ENCODE results near the gene MGA. TPM values are rescaled to one million over a fixed set of nuclear protein-coding genes. Genes with fewer than 3 reads are reported as not detected.

MGA gene
- total and polyA plus RNA-seq, 2 experiments from 2014 or later: 42.6 to 58.9 TPM

- no peak for TF ChIP-seq ZNF462 (CRISPR knock-in tag; IDR thresholded peaks at IDR 0.05)
- no peak for TF ChIP-seq ZNF331 (CRISPR knock-in tag; IDR thresholded peaks at IDR 0.05; ENCODE audit: low read depth)
- TF ChIP-seq REST (IDR thresholded peaks at IDR 0.05; ENCODE audit: unreplicated experiment): no peak
These were observed 120.1 kb downstream of the MGA start (continued) for GRCh38 chr15:41780266-41780665.

GRCh38 chr15:41780727-41781126 is 120.5 kb downstream of the MGA start:
- no peak overlapping the region for H3K4me3 Mint-ChIP-seq
- peaks cover 43% of the 10 kb centered on the region for H3K4me1 Mint-ChIP-seq
- no peak for DNase-seq (ENCODE audit: low spot score)
- Histone ChIP-seq H3F3A (replicated peaks; ENCODE audit: low read depth) (no peaks in the 10 kb centered on the region), H3K4me3 (no peak overlapping the region), H4K20me1 (replicated peaks; ENCODE audit: insufficient read depth) (no peaks in the 10 kb centered on the region), H3K4me2 (no peak overlapping the region), H3K4me1 (ENCODE audit: insufficient read depth) (peaks cover 14% of the 10 kb centered on the region), H3K79me2 (replicated peaks; ENCODE audit: insufficient read depth) (peaks cover 30% of the 10 kb centered on the region), H3K27me3 (ENCODE audit: insufficient read depth) (no peaks in the 10 kb centered on the region), H3K27ac (ENCODE audit: low read depth) (no peak overlapping the region), H3K9me2 (ENCODE audit: insufficient read depth) (no peaks in the 10 kb centered on the region), H3K36me3 (ENCODE audit: insufficient read depth) (no peaks in the 10 kb centered on the region), H2AFZ (no peak overlapping the region)
- no peaks in the 10 kb centered on the region for H3K36me3 Mint-ChIP-seq (ENCODE audit: low read depth)
- H3K27me3 Mint-ChIP-seq (ENCODE audit: insufficient read depth, low read depth, poor library complexity): peaks cover 4% of the 10 kb centered on the region
- no peak overlapping the region for H3K27ac Mint-ChIP-seq
- no peaks in the 10 kb centered on the region for H3K9me3 Mint-ChIP-seq
- ATAC-seq: no peak
- TF ChIP-seq ETS1 (IDR thresholded peaks at IDR 0.05): no peak
- TF ChIP-seq POLR2AphosphoS5 (IDR thresholded peaks at IDR 0.05; ENCODE audit: low read depth): no peak
- TF ChIP-seq ZNF462 (CRISPR knock-in tag; IDR thresholded peaks at IDR 0.05): no peak
